HG03175 (cell line): Measurements from ENCODE around the gene ZFYVE19.

Source experiments
- ATAC-seq: cut with Tn5 transposase; IDR thresholded peaks from one replicate; pipeline ENCODE4 v1.9.1; 2021; ENCODE audit warnings: mild to moderate bottlenecking, moderate library complexity; ENCODE audit not compliant: unreplicated experiment

ZFYVE19 gene

GRCh38 chr15:40807028-40807887, at the start of gene ZFYVE19, which contains the start of gene DNAJC17:
TSS of gene ZFYVE19 (plus strand) at chr15:40807089. CDS start at chr15:40807590, 501 bp downstream.
TSS of gene DNAJC17 (minus strand) at chr15:40807473. CDS start at chr15:40807446, 27 bp downstream.
- peak; percentile 95 for ATAC-seq

- ATAC-seq: no peak
Observed at GRCh38 chr15:40759961-40760360, 46.9 kb upstream of the ZFYVE19 start.

GRCh38 chr15:40762919-40763800, 43.7 kb upstream of the ZFYVE19 start:
- no peak for ATAC-seq

- peak; percentile 47 for ATAC-seq
Observed at GRCh38 chr15:40763801-40764628, 42.9 kb upstream of the ZFYVE19 start, which contains the start of gene GCHFR. TSS of gene GCHFR (plus strand) at chr15:40764068. CDS start at chr15:40764181, 113 bp downstream.

- no peak for ATAC-seq
Observed at GRCh38 chr15:40764629-40765103, 42.2 kb upstream of the ZFYVE19 start.

- no peak for ATAC-seq
Observed at GRCh38 chr15:40766194-40766815, 40.6 kb upstream of the ZFYVE19 start.

- ATAC-seq: no peak
Observed at GRCh38 chr15:40766906-40767837, 39.7 kb upstream of the ZFYVE19 start.

- no peak for ATAC-seq
Observed at GRCh38 chr15:40767838-40768500, 38.9 kb upstream of the ZFYVE19 start.

GRCh38 chr15:40768521-40769273, 38.2 kb upstream of the ZFYVE19 start:
- no peak for ATAC-seq

GRCh38 chr15:40769274-40770146, 37.4 kb upstream of the ZFYVE19 start, which contains the start of gene C15orf62:
TSS of gene C15orf62 (plus strand) at chr15:40769980. CDS start at chr15:40770496, 516 bp downstream.
- ATAC-seq: peak; percentile 58

GRCh38 chr15:40770147-40770721, 36.7 kb upstream of the ZFYVE19 start:
- ATAC-seq: no peak

GRCh38 chr15:40771242-40771641, 35.6 kb upstream of the ZFYVE19 start:
- no peak for ATAC-seq

- ATAC-seq: no peak
Observed at GRCh38 chr15:40772014-40772413, 34.9 kb upstream of the ZFYVE19 start.

- ATAC-seq: no peak
Observed at GRCh38 chr15:40773496-40773895, 33.4 kb upstream of the ZFYVE19 start.

GRCh38 chr15:40773902-40774301, 33.0 kb upstream of the ZFYVE19 start:
- no peak for ATAC-seq

GRCh38 chr15:40775007-40775406, 31.9 kb upstream of the ZFYVE19 start:
- no peak for ATAC-seq
